ENCODE measurements around the gene HOXD1. TPM values are rescaled to one million over a fixed set of nuclear protein-coding genes. Genes with fewer than 3 reads are reported as not detected.

Gene HOXD1
- total RNA-seq, 2 experiments from 2014 or later, result not detected

DNA sequence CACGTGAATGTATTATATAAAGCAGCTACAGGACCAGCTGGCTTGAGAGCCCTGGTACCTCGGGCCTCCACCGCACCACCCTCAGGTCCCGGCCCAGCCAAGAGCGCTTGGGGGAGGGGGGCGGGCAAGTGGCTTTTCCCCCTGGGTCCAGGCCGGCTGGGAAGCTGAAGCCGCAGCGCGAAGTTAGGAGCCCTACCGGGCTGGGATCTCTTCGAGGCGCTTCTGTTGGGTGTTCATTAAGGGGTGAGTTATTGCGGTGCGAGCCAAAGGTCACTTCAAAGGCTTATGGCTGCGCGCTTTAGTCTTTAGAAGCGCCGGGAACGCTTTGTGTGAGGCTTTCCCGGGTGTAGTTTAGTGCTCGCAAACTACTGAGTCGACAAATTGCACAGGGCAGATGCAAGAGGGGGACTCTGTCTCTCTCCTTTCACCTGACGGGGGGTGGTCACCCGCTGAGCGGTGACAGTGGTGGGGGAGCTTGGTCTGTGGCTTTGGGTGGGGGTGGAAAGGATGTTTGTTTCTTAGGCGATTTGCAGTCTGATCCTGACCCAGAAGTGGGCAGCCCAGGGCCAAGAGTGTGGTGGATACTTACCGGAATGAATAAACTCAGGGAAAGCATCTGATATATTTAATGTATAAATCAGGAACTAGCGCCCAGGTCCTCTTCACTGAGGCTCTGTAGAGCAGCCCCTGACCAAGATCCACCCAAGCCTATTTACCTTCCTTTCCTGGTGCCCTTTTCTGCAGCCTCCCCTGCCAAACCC is 25.4 kb upstream of the HOXD1 start:
- Mint-ChIP-seq H3K4me1 (ENCODE audit: low read depth) (peaks cover 22% of the 10 kb centered on the region), H3K27ac (no peak overlapping the region), H3K4me3 (no peak overlapping the region), H3K36me3 (ENCODE audit: low read depth) (peaks cover 1% of the 10 kb centered on the region), H3K27me3 (ENCODE audit: low read depth) (peaks cover 79% of the 10 kb centered on the region), H3K9me3 (no peaks in the 10 kb centered on the region)
- intact Hi-C loops (cut with micrococcal nuclease), result loop anchor here (2.0 to 5.0 kb wide), 2 partner anchors 41 to 86 kb away; partner anchors contain the start of gene HOXD9
- no peak for DNase-seq
- CTCF ChIA-PET, result interaction anchor here (1.0 to 1.8 kb wide), 5 partner anchors 9 to 291 kb away, joined by 3 to 8 read pairs (median 3); no protein-coding TSS in a partner anchor

- CTCF ChIA-PET, result interaction anchor here (0.7 kb wide), 1 partner anchor 1141 kb away, joined by 3 read pairs; no protein-coding TSS in a partner anchor
- Mint-ChIP-seq H3K36me3 (ENCODE audit: low read depth) (peaks cover 1% of the 10 kb centered on the region), H3K4me1 (ENCODE audit: low read depth) (peaks cover 17% of the 10 kb centered on the region), H3K27me3 (ENCODE audit: low read depth) (peaks cover 77% of the 10 kb centered on the region), H3K4me3 (no peak overlapping the region), H3K9me3 (no peaks in the 10 kb centered on the region), H3K27ac (no peak overlapping the region)
- intact Hi-C loops (cut with micrococcal nuclease), result loop anchor here (2.0 to 5.0 kb wide), 3 partner anchors 41 to 87 kb away; partner anchors contain the start of genes EVX2 and HOXD9
- no peak for DNase-seq
Measured at GRCh38 chr2:176163672-176164056, 24.8 kb upstream of the HOXD1 start.

DNA sequence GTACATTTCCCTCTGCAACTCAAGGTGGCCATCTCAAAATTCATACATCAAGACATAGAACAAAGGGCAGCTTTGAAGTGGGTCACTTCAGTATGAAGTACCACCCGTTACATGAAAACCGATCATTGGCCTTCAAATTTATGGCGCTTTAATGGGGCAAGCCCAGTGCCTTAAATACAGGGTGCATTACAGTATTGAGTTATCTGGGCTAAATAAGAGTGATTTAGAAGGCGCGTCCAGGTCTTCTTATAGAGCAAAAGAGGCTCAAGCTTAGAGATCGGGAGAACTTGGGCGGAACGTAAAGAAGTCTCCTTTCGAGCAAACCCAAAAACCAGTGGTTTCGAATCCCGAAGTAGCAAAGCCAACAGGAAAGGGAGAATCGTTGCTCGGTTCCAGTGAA is 24.3 kb upstream of the HOXD1 start:
- intact Hi-C loops (cut with micrococcal nuclease), result loop anchor here (2.0 to 5.0 kb wide), 2 partner anchors 42 to 81 kb away; partner anchors contain the start of genes EVX2 and HOXD9
- H3K4me3 Mint-ChIP-seq, result no peak overlapping the region
- no peak overlapping the region for H3K27ac Mint-ChIP-seq
- no peak for DNase-seq
- H3K36me3 Mint-ChIP-seq (ENCODE audit: low read depth), result peaks cover 1% of the 10 kb centered on the region
- H3K9me3 Mint-ChIP-seq, result no peaks in the 10 kb centered on the region
- H3K4me1 Mint-ChIP-seq (ENCODE audit: low read depth), result peaks cover 17% of the 10 kb centered on the region
- CTCF ChIA-PET, result interaction anchor here (0.7 to 1.2 kb wide), 3 partner anchors 54 to 1141 kb away, joined by 3 read pairs; no protein-coding TSS in a partner anchor
- H3K27me3 Mint-ChIP-seq (ENCODE audit: low read depth), result peaks cover 76% of the 10 kb centered on the region

DNA sequence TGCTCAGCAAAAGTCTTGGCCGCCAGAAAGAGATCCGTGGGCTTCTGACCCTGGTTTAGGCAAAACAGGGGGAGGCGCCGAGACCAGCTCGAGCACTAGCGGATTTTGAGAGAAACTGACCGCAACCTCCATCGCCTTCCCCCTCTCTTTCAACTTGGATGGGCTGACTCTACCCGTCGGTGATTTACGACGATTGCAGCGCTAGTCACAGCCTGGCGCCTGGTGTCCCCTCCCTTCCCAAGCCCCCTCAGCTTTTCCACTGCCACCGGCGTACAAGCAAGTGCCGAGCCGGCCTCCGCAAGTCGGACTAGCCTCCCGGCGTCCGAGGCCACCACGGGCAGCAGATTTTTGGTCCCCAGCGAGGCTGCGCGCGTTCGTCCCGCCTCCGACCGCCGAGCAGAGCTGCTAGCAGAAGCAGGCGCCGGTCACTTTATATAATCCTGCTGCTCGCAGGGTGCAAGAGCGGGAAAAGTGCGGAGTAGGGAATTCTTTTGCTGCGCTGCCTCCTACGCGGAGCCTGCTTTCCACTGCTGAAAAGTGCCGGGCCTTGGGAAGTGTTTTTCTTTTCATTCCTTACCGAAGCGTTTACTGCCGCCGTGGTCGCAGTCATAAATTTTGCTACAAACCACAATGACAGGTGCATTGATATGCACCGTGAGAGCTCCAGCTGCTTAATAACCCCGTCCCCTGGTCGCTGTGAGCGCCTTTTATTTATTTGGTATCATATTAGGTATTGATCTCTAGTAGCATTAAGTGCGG is 23.7 kb upstream of the HOXD1 start:
- Mint-ChIP-seq H3K4me1 (ENCODE audit: low read depth) (peaks cover 14% of the 10 kb centered on the region), H3K36me3 (ENCODE audit: low read depth) (peaks cover 1% of the 10 kb centered on the region), H3K27me3 (ENCODE audit: low read depth) (peaks cover 77% of the 10 kb centered on the region), H3K9me3 (no peaks in the 10 kb centered on the region), H3K27ac (no peak overlapping the region), H3K4me3 (no peak overlapping the region)
- intact Hi-C loops (cut with micrococcal nuclease), result loop anchor here (2.0 to 5.0 kb wide), 2 partner anchors 42 to 82 kb away; partner anchors contain the start of genes EVX2 and HOXD9
- no peak for DNase-seq
- CTCF ChIA-PET, result interaction anchor here (0.7 to 1.2 kb wide), 3 partner anchors 55 to 1140 kb away, joined by 3 read pairs; no protein-coding TSS in a partner anchor

DNA sequence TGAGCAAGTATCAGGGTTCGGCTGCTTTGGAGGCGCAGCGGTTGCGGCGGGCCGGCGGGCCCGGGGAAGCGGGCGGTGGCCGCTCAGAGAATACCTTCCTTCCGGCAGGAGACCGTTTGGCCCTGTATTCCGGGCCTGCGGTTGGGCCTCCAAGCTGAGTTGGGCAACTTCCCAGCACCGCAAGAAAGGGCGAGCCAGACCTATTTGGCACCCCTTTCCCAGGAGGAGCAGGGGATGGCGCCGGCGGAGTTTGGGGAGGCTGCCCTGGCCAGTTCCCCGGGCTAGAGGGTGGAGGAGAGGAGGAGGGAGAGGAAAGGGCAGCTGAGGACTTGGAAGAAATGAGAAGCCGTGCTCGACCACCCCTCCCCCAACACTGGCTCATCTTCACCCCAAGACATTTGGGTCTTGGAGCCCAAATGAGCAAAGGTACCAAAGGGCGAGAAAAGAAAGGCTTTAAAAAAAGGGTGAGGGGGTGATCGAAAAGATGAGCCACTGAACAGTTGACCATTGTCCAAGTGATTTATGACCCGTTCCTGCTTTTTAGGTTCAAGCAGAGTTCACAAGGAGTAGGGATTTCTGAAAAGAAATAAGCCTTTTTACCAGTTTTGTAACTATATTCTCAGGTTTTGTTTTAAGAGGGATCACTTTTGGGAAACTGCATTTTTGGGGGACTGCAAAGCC is 23.0 kb upstream of the HOXD1 start:
- Mint-ChIP-seq H3K27ac (no peak overlapping the region), H3K9me3 (no peaks in the 10 kb centered on the region), H3K36me3 (ENCODE audit: low read depth) (peaks cover 1% of the 10 kb centered on the region), H3K27me3 (ENCODE audit: low read depth) (peaks cover 75% of the 10 kb centered on the region), H3K4me1 (ENCODE audit: low read depth) (peaks cover 10% of the 10 kb centered on the region), H3K4me3 (no peak overlapping the region)
- intact Hi-C loops (cut with micrococcal nuclease), result loop anchor here (2.0 kb wide), 1 partner anchor 83 kb away; the partner anchor contains the start of gene EVX2
- CTCF ChIA-PET, result interaction anchor here (1.2 kb wide), 1 partner anchor 55 kb away, joined by 3 read pairs; no protein-coding TSS in a partner anchor
- DNase-seq, result no peak

DNA sequence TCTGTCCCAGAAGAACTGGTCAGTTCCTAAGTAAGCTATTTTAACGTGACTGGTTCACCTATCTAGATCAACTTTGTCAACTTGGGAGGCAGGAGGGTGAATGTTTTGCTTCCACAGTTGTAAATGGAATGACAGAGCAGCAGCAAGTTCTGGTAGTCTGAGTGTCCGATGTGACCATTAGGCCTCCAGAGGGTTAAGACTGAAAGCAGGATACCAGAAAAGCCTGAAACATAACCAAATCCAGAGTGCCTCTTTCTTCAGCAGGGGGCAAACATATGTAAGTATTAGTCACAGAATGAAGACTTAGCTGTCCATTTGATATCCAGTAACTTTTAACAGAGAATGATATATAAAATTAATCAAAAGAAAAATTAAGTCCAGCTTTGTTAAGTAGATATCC is 22.2 kb upstream of the HOXD1 start:
- Mint-ChIP-seq H3K4me3 (no peak overlapping the region), H3K4me1 (ENCODE audit: low read depth) (peaks cover 8% of the 10 kb centered on the region), H3K27me3 (ENCODE audit: low read depth) (peaks cover 73% of the 10 kb centered on the region), H3K27ac (no peak overlapping the region), H3K9me3 (no peaks in the 10 kb centered on the region), H3K36me3 (ENCODE audit: low read depth) (peaks cover 1% of the 10 kb centered on the region)
- CTCF ChIA-PET, result no interaction called here
- intact Hi-C loops (cut with micrococcal nuclease), result no loop called here
- no peak for DNase-seq

DNA sequence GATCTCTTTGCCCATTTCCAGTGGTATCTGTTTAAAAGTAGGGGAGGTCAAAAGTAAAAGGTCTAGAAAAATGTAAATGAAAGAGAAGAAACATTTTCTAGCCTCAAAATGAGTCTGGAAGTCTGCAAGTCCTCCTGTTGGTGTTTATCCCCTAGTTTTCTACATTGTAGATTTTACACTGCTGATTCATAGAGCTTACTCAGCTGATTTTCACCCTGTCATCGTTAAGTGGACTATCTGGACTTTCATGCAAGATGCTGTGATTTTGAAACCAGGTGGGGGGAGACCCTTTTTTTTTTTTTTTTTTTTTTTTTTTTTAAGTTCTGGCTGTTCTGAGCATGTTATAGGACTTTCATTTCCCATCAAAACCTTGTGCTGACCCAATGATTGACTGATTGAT is 21.1 kb upstream of the HOXD1 start:
- Mint-ChIP-seq H3K36me3 (ENCODE audit: low read depth) (peaks cover 2% of the 10 kb centered on the region), H3K27me3 (ENCODE audit: low read depth) (peaks cover 72% of the 10 kb centered on the region), H3K4me1 (ENCODE audit: low read depth) (peaks cover 11% of the 10 kb centered on the region), H3K27ac (no peak overlapping the region), H3K4me3 (no peak overlapping the region), H3K9me3 (no peaks in the 10 kb centered on the region)
- no peak for DNase-seq
- intact Hi-C loops (cut with micrococcal nuclease), result no loop called here
- CTCF ChIA-PET, result no interaction called here

- no peak overlapping the region for H3K4me3 Mint-ChIP-seq
Measured at GRCh38 chr2:176169181-176169580, 19.3 kb upstream of the HOXD1 start.

DNA sequence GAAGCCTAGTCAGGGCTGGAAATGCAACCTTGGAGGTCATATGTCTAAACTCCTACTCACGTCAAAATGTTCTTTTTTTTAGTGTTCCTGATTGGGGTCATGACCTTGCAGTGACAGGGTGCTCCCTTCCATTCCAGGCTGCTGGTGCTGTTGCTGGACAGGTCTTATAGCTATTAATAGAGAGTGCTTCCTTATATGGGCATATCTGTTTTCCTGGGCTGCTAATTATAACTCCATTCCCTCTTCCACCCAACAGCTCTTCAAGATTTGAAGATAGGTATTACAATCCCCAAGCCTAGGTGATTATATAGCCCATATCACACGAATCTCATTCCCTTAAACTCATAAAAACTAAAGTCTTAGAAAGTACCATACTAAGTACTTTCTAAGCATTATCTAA is 18.8 kb upstream of the HOXD1 start:
- Mint-ChIP-seq H3K4me3 (no peak overlapping the region), H3K27ac (no peak overlapping the region), H3K36me3 (ENCODE audit: low read depth) (peaks cover 1% of the 10 kb centered on the region), H3K27me3 (ENCODE audit: low read depth) (peaks cover 70% of the 10 kb centered on the region), H3K4me1 (ENCODE audit: low read depth) (peaks cover 21% of the 10 kb centered on the region), H3K9me3 (no peaks in the 10 kb centered on the region)
- intact Hi-C loops (cut with micrococcal nuclease), result loop anchor here (5.0 kb wide), 2 partner anchors 37 to 1837 kb away; partner anchors contain the start of gene SP9
- no peak for DNase-seq
- CTCF ChIA-PET, result no interaction called here

More at GRCh38 chr2:176169181-176169580, 19.3 kb upstream of the HOXD1 start:
- H3K27me3 Mint-ChIP-seq (ENCODE audit: low read depth), result peaks cover 71% of the 10 kb centered on the region
- H3K4me1 Mint-ChIP-seq (ENCODE audit: low read depth), result peaks cover 19% of the 10 kb centered on the region
- H3K27ac Mint-ChIP-seq, result no peak overlapping the region
- H3K9me3 Mint-ChIP-seq, result no peaks in the 10 kb centered on the region
- CTCF ChIA-PET, result interaction anchor here (1.0 kb wide), 1 partner anchor 43 kb away, joined by 3 read pairs; no protein-coding TSS in a partner anchor
- intact Hi-C loops (cut with micrococcal nuclease), result no loop called here
- H3K36me3 Mint-ChIP-seq (ENCODE audit: low read depth), result peaks cover 2% of the 10 kb centered on the region
- DNase-seq, result no peak

DNA sequence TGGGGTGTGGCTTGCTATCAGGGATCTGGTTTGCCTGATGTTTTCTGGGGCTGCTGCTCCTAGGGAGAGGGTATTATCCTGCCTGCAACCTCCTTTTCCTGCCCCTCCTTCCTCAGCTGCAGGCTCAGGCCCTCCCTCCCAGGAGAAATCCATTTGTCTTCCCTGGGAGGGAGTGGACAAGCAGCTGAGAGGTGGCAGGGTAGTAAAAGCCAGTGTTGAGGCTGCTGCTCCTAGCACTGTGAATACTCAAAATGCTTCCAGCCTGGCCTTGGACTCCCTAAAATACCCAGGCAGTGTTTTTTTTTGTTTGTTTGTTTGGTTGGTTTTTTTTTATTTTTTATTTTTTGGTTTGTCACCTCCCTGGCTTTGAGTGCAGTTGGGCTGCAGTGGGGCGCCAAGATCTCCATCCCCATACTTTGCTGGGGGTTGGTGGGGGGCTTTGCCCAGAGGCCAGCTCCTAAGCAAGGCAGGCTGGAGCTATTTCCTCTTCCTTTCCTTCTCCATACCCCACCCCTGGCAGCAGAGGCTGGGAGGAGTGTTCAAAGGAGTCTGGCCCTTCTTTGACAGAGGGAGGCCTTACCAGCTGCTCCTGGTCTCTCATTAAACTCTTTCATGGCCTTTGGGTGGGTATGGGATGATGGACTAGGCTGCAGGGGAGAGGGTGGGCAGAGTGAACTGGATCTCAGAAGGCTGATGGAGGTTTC is 17.7 kb upstream of the HOXD1 start:
- H3K27me3 Mint-ChIP-seq (ENCODE audit: low read depth), result peaks cover 72% of the 10 kb centered on the region

GRCh38 chr2:176171351-176172006 is 17.0 kb upstream of the HOXD1 start:
- Mint-ChIP-seq H3K4me3 (no peak overlapping the region), H3K27ac (no peak overlapping the region), H3K4me1 (ENCODE audit: low read depth) (peaks cover 24% of the 10 kb centered on the region), H3K9me3 (no peaks in the 10 kb centered on the region), H3K36me3 (ENCODE audit: low read depth) (peaks cover 1% of the 10 kb centered on the region), H3K27me3 (ENCODE audit: low read depth) (peaks cover 73% of the 10 kb centered on the region)
- no peak for DNase-seq
- CTCF ChIA-PET, result no interaction called here
- intact Hi-C loops (cut with micrococcal nuclease), result loop anchor here (2.0 to 5.0 kb wide), 3 partner anchors 17 to 1839 kb away; partner anchors contain the start of genes HOXD1 and SP9

More for the DNA sequence above, 17.7 kb upstream of the HOXD1 start:
- DNase-seq, result no peak
- Mint-ChIP-seq H3K9me3 (no peaks in the 10 kb centered on the region), H3K36me3 (ENCODE audit: low read depth) (peaks cover 1% of the 10 kb centered on the region), H3K4me3 (no peak overlapping the region), H3K27ac (no peak overlapping the region), H3K4me1 (ENCODE audit: low read depth) (peaks cover 26% of the 10 kb centered on the region)
- intact Hi-C loops (cut with micrococcal nuclease), result loop anchor here (5.0 kb wide), 2 partner anchors 38 to 1838 kb away; partner anchors contain the start of gene SP9
- CTCF ChIA-PET, result no interaction called here
